GM18505 (cell line): ENCODE measurements around the gene STYX.

ENCODE experiments used
- ATAC-seq: cut with Tn5 transposase; IDR thresholded peaks from one replicate; pipeline ENCODE4 v1.9.1; 2021; ENCODE audit not compliant: unreplicated experiment
- POLR2A ChIP-seq: IDR thresholded peaks from 4 replicates; pipeline ENCODE4 v1.6.1; 2011; ENCODE audit warnings: borderline replicate concordance; ENCODE audit not compliant: insufficient read depth, insufficient read length; ENCODE audit errors: extremely low read depth

STYX gene, protein sequence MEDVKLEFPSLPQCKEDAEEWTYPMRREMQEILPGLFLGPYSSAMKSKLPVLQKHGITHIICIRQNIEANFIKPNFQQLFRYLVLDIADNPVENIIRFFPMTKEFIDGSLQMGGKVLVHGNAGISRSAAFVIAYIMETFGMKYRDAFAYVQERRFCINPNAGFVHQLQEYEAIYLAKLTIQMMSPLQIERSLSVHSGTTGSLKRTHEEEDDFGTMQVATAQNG

DNA sequence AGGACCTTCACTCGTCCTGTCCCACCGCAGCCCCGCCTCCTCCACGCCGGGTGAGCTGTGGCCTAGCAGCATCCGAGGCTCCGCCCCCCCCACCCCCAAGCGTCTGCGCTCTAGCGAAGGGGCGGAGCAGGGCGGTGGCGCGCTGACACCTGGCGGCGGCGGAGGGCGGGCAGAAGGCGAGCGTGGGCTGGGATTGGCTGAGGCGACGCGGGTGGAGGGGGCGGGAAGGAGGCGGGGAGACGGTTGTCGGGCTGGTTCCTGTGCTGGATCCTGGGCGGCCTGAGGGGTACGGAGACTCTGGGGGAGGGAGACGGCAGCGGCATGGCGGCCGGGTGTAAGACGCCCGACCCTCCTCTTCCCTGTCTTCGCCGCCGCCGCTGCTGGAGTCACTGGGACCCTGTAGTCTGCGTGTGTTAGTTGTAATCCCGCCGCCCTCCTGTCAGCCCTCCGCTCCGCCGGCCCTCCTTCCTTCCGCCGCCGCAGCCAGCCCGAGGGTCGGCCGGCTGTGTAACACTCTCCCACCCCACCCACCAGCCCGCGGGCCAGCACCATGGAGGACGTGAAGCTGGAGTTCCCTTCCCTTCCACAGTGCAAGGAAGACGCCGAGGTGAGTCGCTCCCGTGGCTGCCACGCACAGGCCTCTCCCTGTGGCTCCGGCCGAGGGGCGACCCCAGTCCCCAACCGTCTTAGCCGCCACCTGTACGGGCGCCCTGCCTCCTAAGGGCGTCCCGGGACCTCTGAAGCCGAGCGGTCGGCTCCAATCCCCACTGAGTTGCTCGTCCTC, at the start of gene STYX:
Gene STYX (plus strand): TSS at position 242 of the 784 bp plus-strand sequence. CDS start 309 bp downstream, at position 551.
- peak; percentile 83 for TF ChIP-seq POLR2A
- ATAC-seq, result peak; percentile 94

DNA sequence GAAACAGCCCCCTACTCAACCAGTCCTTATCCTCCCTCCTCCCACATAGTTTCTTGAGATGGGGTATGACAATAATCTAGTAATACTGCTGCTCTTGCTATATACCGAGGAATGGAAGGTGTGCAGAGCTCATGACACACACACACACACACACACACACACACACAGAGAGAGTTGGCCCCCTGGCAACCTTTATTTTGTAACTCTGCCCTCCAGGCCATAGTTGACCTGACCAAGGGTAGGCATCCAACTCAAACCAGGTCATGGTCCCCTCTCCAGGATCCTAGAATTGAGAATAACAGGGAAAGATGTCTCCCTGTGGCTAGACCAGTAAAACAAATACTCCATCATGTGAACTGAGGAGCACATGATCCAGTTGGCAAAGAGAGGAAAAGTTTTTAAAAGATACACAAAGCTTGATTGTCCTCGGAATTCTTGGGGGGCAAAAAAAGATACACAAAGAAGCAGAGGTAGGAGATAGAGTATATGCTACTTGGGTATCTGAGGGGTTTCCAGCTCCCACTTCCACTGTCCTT, 45.9 kb upstream of the STYX start:
- ATAC-seq, result no peak

DNA sequence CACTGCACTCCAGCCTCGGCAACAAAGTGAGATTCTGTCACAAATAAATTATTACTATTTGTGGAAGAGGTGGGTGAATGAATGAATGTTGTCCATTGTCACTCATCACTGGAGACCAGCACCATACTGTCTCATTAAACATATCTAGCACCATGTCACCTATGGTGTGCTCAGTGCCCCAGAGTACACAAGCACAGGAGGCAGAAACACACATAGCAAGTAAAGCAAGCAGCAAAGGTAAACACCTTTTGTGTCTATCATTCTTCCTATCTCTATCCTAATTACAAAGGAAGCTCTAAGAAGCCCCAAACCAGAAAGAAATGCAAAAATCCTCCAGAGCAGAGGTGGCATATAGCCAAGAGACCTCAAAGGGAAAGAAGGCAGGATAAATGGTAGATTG, 43.8 kb upstream of the STYX start:
- ATAC-seq, result no peak
- no peak for TF ChIP-seq POLR2A

More for the DNA sequence above, 45.9 kb upstream of the STYX start:
- no peak for TF ChIP-seq POLR2A

DNA sequence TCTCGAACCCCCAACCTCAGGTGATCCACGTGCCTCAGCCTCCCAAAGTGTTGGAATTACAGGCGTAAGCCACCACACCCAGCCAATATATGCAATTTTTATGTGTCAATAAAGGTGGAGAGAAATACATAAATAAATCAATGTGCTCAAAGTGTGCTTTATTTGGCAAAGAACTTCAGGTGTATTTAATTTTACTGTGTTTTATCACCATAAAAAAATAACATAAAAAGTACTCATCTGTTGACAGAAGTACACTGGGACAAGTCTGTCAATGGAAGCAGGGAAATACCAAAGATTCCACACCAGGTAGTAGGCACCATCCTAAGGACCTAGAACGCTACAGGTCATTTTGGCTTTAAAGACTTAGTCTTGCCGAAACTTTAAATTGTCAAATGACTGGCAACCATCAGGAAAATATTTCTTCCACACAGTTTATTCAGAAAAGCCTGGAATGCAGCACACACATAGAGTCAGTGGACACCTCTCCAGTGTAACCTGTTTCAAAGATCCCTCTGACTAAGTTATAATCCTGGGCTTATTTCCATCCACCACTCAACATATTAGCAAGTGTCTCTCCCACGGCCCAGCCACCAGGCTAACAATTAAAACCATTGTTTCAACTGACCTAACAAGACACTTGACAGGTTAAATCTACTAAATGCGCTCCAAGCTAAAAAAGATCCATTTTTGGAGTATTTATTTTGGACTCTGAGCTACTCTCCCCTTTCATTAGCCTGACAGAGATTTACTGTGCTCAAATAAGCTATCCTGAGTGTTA, 38.8 kb upstream of the STYX start:
- ATAC-seq, result no peak
- TF ChIP-seq POLR2A, result no peak

DNA sequence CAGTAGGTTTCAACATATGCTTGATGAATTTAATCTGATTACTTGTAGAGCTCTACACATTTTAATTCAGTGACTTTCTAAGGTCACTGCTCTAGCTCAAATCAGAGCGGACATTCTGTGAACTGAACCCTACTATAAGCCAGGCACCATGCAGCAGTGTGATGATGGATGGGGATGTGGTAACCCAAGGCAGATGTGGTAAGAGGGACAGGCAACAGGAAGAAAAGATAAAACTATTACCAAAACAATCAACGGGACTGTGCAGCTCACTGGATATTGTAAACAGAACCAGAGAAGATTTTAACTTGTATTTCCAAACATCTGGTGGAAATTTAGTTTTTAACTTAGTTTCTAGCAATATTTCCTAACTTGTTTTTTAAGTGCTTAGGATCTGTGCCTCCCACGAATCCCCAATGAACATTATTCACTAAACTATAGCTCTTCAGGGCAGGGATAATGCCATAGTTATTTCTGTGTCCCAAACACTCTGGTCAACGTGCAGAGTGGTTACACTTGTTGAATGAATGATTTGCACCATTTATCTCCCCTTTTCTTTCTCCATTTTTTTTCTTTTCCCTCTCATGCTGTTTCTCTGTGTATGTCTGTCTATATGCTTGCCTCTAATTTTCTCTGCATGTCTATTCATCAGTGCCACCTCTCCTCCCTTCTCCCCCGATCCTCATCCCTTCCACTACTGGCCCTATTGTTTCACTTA, 37.6 kb upstream of the STYX start:
- no peak for ATAC-seq
- TF ChIP-seq POLR2A, result no peak

DNA sequence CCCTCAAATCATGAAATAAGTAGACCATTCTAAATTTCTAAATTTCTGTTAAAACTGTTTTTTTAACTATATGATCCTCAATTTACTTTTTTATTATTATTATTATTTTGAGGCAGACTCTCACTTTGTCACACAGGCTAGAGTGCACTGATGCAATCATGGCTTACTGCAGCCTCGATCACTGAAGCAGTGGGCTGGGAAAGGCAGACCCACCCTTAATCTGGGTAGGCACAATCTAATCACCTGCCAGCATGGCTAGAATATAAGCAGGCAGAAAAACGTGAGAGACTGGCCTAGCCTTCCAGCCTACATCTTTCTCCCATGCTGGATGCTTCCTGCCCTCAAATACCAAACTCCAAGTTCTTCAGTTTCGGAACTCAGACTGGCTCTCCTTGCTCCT, 36.9 kb upstream of the STYX start:
- ATAC-seq, result no peak
- TF ChIP-seq POLR2A, result no peak

DNA sequence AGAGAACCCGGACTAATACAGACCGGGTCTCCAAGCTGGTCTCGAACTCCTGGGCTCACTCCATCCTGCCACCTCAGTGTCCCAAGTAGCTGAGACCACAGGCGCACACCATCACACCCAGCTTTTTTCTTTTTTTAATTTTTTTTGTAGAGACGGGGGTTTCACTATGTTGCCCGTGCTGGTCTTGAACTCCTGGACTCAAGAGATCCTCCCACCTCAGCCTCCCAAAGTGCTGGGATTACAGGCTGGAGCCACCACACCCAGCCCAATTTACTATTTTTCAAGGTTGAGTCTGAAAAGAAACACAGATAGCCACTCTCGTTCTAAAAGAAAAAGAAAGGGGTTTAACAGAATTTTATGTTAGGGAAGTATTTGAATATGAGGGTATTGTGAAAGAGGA, 36.4 kb upstream of the STYX start:
- no peak for ATAC-seq
- no peak for TF ChIP-seq POLR2A

DNA sequence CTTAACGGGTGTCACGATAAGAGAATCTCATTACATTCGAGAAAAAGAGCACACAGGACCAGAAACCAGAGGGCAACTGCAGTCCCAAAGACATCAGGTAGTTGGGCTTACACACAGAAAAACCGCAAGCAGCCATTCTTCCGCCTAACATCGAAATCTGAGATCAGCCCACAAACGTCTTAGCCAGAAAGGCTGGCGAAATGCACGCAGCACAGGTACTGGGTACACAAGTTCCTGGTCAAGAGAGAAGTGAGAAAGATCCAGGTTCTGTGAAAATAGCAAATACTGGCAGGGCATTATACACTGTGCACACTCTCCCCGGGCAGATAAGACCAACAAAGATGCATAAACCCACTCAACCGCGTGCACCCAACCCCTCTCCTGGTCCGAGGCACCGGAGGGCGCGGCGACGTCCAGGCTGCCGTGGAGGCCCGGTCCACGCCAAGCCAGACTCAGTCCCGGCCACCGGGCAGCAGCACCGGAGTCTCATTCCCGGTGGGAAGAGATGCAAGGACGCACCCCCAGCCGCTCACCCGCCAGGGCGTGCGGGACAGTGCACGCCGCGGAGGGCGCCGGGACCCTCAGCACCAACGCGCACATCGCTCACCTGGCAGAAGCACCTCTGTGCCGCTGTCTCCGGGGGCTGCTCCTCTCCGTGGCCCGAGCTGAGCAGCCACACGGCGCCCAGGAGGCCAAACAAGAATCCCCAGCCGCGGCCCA, 35.0 kb upstream of the STYX start:
- TF ChIP-seq POLR2A, result no peak
- peak; percentile 45 for ATAC-seq

DNA sequence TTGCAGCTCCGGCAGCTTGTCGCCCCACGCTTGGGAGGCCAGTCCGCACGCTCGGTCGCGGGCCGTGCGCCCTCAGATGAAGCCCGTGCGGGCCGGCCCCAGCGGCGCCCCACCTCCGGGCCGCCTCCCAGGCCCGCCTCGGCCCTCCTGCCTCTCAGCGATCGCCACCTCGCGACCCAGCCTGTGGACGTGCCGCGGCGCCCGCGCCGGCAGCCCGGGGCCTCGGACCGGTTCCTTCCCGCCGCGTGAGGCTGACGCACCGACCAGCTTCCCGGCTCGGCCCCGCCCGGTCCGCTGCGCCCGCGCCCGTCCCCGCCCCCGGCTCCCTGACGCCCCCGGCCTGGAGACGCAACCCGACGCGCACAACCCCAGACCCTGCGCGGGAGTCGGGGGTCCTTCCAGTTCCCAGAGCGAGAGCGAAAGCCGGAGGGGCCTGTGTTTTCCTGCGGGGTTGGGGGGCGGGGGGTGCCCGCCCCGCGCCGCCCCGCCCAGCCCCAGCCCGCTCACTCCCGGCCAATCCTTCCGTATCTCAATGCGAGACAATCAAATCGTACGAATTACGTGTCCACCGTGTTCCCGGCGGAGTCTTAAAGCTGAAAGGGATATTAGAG, 34.4 kb upstream of the STYX start, which contains the start of gene ERO1A:
Gene ERO1A (minus strand): TSS at position 78 of the 611 bp plus-strand sequence. CDS start 77 bp downstream, at position 1.
- peak; percentile 67 for ATAC-seq
- peak; percentile 74 for TF ChIP-seq POLR2A

DNA sequence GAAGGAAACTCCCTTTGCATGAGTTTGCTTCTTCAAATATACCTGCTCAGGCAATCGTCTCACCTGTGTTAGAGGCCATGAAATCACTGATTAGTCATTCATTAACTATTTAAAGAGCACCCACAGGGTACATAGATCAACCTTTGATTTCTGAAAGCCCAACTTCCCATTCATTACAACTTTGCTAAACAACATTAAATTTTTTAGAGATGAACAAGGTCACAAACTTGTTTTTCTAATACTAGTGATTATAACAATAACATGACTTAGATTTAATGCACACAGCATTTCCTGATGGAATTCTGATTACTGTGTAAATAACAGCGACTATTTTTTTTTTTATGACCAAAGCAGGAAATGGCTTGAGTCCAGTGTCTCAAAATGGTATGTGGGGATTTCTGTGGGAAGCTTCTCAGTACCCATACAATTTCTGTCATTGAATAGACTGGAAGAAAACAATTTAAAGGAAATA, 29.2 kb upstream of the STYX start:
- no peak for ATAC-seq
- TF ChIP-seq POLR2A, result no peak

DNA sequence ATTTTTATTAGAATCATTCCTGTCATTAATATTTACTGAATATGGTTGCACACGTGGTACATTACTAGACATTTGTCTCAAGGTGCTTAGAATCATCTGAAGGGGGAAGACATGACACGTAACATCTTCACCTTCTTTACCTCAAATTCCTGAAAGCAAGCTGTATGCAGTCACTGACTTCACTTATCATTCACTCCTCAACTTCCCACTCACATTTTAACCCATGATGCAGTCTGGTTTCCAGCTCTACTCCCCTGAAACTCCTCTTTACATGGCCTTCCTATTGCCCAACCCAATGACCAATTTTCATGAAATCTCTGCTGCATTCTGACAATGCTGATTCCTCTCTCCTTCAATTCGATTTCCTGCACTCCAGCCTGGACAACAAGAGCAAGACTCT, 28.7 kb upstream of the STYX start:
- no peak for TF ChIP-seq POLR2A
- ATAC-seq, result no peak
